ENCODE measurements around the gene DCAF17.
"Not testable (repeated sequence)": the region's sequence is repeated elsewhere in the genome, so short reads cannot be mapped to it uniquely, and the experiment has no call there.

DCAF17 gene

GRCh38 chr2:171459498-171459897 lies 25.5 kb downstream of the DCAF17 start:
- DNase-seq, result no peak

- no peak for DNase-seq
Observed at GRCh38 chr2:171460537-171460936, 26.5 kb downstream of the DCAF17 start.

GRCh38 chr2:171469176-171469575 lies 35.1 kb downstream of the DCAF17 start:
- DNase-seq, result peak; percentile 70

GRCh38 chr2:171470129-171470528 lies 36.1 kb downstream of the DCAF17 start:
- no peak for DNase-seq

GRCh38 chr2:171475979-171476378 lies 42.0 kb downstream of the DCAF17 start:
- DNase-seq, result no peak

- DNase-seq, result no peak
Observed at GRCh38 chr2:171478345-171478744, 44.3 kb downstream of the DCAF17 start.

GRCh38 chr2:171479154-171479814 lies 45.3 kb downstream of the DCAF17 start:
- no peak for DNase-seq

GRCh38 chr2:171480908-171481307 lies 46.9 kb downstream of the DCAF17 start:
- no peak for DNase-seq

- DNase-seq, result no peak
Observed at GRCh38 chr2:171482308-171482707, 48.3 kb downstream of the DCAF17 start.

- peak; percentile 37 for DNase-seq
Observed at GRCh38 chr2:171482877-171483276, 48.9 kb downstream of the DCAF17 start.

GRCh38 chr2:171483793-171484192 lies 49.8 kb downstream of the DCAF17 start:
- DNase-seq, result no peak

- no peak for DNase-seq
Observed at GRCh38 chr2:171485116-171485515, 51.1 kb downstream of the DCAF17 start.

- DNase-seq, result no peak
Observed at GRCh38 chr2:171487201-171487600, 53.2 kb downstream of the DCAF17 start.

- no peak for DNase-seq
Observed at GRCh38 chr2:171487803-171488259, 53.8 kb downstream of the DCAF17 start.

GRCh38 chr2:171490577-171490976 lies 56.6 kb downstream of the DCAF17 start:
- DNase-seq, result no peak

- DNase-seq, result no peak
Observed at GRCh38 chr2:171491292-171491691, 57.3 kb downstream of the DCAF17 start.

GRCh38 chr2:171492664-171493063 lies 58.6 kb downstream of the DCAF17 start:
- DNase-seq, result no peak

- DNase-seq, result not testable (repeated sequence)
Observed at GRCh38 chr2:171497664-171498063, 63.6 kb downstream of the DCAF17 start.

GRCh38 chr2:171505374-171505773 lies 71.3 kb downstream of the DCAF17 start:
- no peak for DNase-seq

GRCh38 chr2:171509945-171510731 lies 76.1 kb downstream of the DCAF17 start:
- no peak for DNase-seq

- no peak for DNase-seq
Observed at GRCh38 chr2:171512014-171512413, 78.0 kb downstream of the DCAF17 start.

GRCh38 chr2:171512683-171513195 lies 78.7 kb downstream of the DCAF17 start:
- no peak for DNase-seq

GRCh38 chr2:171513719-171514160 lies 79.7 kb downstream of the DCAF17 start:
- DNase-seq, result no peak
